B cell (primary cell): ENCODE data around the gene CSNK1G3.

Experiments used
- EZH2 ChIP-seq: IDR thresholded peaks from 2 replicates; pipeline ENCODE4 v1.6.1; 2012; ENCODE audit warnings: borderline replicate concordance, low read depth, mild to moderate bottlenecking, moderate library complexity, low read length; ENCODE audit not compliant: insufficient read depth, poor library complexity, severe bottlenecking
- TF ChIP-seq, protein P1 (sequence below): fragments of 200-600 bp; IDR thresholded peaks from one replicate; pipeline ENCODE4 v1.8.0; 2022; ENCODE audit warnings: antibody characterized with exemption, mild to moderate bottlenecking

DNA sequence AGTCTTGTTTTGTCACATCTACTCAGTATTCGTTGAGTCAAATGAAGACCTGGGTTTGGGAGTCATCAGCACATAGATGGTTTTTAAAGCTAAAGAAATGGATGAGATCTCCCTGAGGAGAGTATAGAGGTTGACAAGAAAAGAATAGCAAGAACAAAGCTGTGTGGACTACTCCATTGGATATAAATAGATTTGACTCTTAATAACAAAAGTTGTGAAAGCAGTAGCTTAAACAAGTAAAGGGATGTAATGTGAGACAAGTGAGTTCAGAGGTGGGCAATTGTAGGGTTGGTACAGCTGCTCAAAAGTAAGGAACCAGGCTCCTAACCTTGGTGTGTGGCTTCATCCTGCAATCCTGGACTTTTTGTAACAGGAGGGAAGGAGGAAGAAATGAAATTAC lies 49.3 kb downstream of the CSNK1G3 start:
- TF ChIP-seq, protein P1, sequence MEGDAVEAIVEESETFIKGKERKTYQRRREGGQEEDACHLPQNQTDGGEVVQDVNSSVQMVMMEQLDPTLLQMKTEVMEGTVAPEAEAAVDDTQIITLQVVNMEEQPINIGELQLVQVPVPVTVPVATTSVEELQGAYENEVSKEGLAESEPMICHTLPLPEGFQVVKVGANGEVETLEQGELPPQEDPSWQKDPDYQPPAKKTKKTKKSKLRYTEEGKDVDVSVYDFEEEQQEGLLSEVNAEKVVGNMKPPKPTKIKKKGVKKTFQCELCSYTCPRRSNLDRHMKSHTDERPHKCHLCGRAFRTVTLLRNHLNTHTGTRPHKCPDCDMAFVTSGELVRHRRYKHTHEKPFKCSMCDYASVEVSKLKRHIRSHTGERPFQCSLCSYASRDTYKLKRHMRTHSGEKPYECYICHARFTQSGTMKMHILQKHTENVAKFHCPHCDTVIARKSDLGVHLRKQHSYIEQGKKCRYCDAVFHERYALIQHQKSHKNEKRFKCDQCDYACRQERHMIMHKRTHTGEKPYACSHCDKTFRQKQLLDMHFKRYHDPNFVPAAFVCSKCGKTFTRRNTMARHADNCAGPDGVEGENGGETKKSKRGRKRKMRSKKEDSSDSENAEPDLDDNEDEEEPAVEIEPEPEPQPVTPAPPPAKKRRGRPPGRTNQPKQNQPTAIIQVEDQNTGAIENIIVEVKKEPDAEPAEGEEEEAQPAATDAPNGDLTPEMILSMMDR, result no peak
- TF ChIP-seq EZH2, result no peak
